SK-N-SH (cell line): Measurements from ENCODE around the gene NRCAM. TPM values are rescaled to one million over a fixed set of nuclear protein-coding genes. Genes with fewer than 3 reads are reported as not detected.

Source experiments
- CTCF ChIA-PET: fragments of 300-600, 350-600 bp; formaldehyde crosslinking; extraction: SDS; loops from one replicate; lab custom pipeline; 2021; lab: Yijun Ruan, JAX
- POLR2A ChIA-PET: fragments of 350-600 bp; sonication (Branson Sonifier 250); formaldehyde crosslinking; extraction: SDS; loops from one replicate; lab custom pipeline; 2020; ENCODE audit warnings: antibody characterized with exemption, inconsistent platforms; lab: Yijun Ruan, JAX
- DNase-seq: peaks from one replicate; pipeline ENCODE4 v3.0.0; 2012
- H2AFZ ChIP-seq: fragments of 200-600 bp; sonication (generic); 2 replicates; pipeline ENCODE4 v1.8.1; 2016; ENCODE audit warnings: antibody characterized with exemption, mild to moderate bottlenecking, low read depth
- H3F3A ChIP-seq: fragments of 200-600 bp; sonication (generic); replicated peaks from 2 replicates; pipeline ENCODE3; 2016; ENCODE audit warnings: antibody characterized with exemption, mild to moderate bottlenecking; ENCODE audit not compliant: insufficient read depth
- H3K27ac ChIP-seq, 2 experiments: fragments of 200-500 bp in 1 of 2; fragments of 200-600 bp in 1 of 2; sonication (Bioruptor generic) in 1 of 2; sonication (generic), shearing (Covaris generic) in 1 of 2; 2 replicates each; pipeline versions ENCODE4 v1.5.1 to v1.6.1; 2014 to 2016; ENCODE audit warnings: low read depth in 2 of 2, inconsistent platforms in 1 of 2, low read length in 1 of 2, mild to moderate bottlenecking in 1 of 2, mixed read lengths in 1 of 2
- H3K27me3 ChIP-seq: fragments of 200-600 bp; sonication (generic), shearing (Covaris generic); 2 replicates; pipeline ENCODE4 v1.6.1; 2016; ENCODE audit warnings: mixed run types; ENCODE audit not compliant: insufficient read depth
- H3K36me3 ChIP-seq, 2 experiments: fragments of 200-500 bp in 1 of 2; fragments of 200-600 bp in 1 of 2; sonication (Bioruptor generic) in 1 of 2; sonication (generic) in 1 of 2; replicated peaks in 1 of 2; 2 replicates each; pipeline versions ENCODE3 to v1.5.1; 2014 to 2016; ENCODE audit warnings: low read length in 1 of 2, mild to moderate bottlenecking in 1 of 2; ENCODE audit not compliant: insufficient read depth in 2 of 2, control insufficient read depth in 1 of 2
- H3K4me1 ChIP-seq, 2 experiments: fragments of 200-500 bp in 1 of 2; fragments of 200-600 bp in 1 of 2; sonication (Bioruptor generic) in 1 of 2; sonication (generic), shearing (Covaris generic) in 1 of 2; 2 replicates each; pipeline versions ENCODE4 v1.5.1 to v1.6.1; 2014 to 2016; ENCODE audit warnings: low read depth in 1 of 2, low read length in 1 of 2, mixed run types in 1 of 2; ENCODE audit not compliant: insufficient read depth in 2 of 2, control insufficient read depth in 1 of 2
- H3K4me2 ChIP-seq: fragments of 200-600 bp; sonication (generic), shearing (Covaris generic); 2 replicates; pipeline ENCODE4 v1.6.1; 2017; ENCODE audit warnings: mixed run types
- H3K4me3 ChIP-seq, 2 experiments: fragments of 200-500 bp in 1 of 2; fragments of 200-600 bp in 1 of 2; sonication (Bioruptor generic) in 1 of 2; sonication (generic), shearing (Covaris generic) in 1 of 2; 2 replicates each; pipeline versions ENCODE4 v1.5.1 to v1.8.1; 2014 to 2016; ENCODE audit warnings: low read depth in 2 of 2, inconsistent platforms in 1 of 2, low read length in 1 of 2, mild to moderate bottlenecking in 1 of 2, mixed read lengths in 1 of 2, moderate library complexity in 1 of 2
- H3K79me2 ChIP-seq: fragments of 200-600 bp; sonication (generic); 2 replicates; pipeline ENCODE4 v1.8.1; 2017; ENCODE audit warnings: mild to moderate bottlenecking; ENCODE audit not compliant: insufficient read depth
- H3K9ac ChIP-seq: fragments of 200-600 bp; sonication (generic); 2 replicates; pipeline ENCODE4 v1.6.1; 2017; ENCODE audit warnings: mixed run types
- H3K9me2 ChIP-seq: fragments of 200-600 bp; sonication (generic); 2 replicates; pipeline ENCODE4 v1.6.1; 2017; ENCODE audit warnings: mixed run types
- H3K9me3 ChIP-seq: fragments of 200-600 bp; sonication (generic); 2 replicates; pipeline ENCODE4 v1.6.1; 2017; ENCODE audit warnings: mixed run types, mild to moderate bottlenecking, moderate library complexity
- H4K20me1 ChIP-seq: fragments of 200-600 bp; sonication (generic); 2 replicates; pipeline ENCODE4 v1.6.1; 2017; ENCODE audit warnings: mild to moderate bottlenecking, mixed run types; ENCODE audit not compliant: insufficient read depth
- CHD2 ChIP-seq: fragments of 150-350 bp; IDR thresholded peaks from 2 replicates; pipeline ENCODE4 v1.6.1; 2018; ENCODE audit warnings: low read length; ENCODE audit not compliant: partially characterized antibody
- FOSL2 ChIP-seq: IDR thresholded peaks from 2 replicates; pipeline ENCODE4 v1.4.0; 2012; ENCODE audit warnings: low read depth, mild to moderate bottlenecking, moderate library complexity, borderline replicate concordance
- FOXJ3 ChIP-seq: sonication (generic); formaldehyde crosslinking; IDR thresholded peaks from 2 replicates; pipeline ENCODE4 v1.5.1; 2020; ENCODE audit warnings: mild to moderate bottlenecking, missing genetic modification reagents
- JUND ChIP-seq: IDR thresholded peaks from 2 replicates; pipeline ENCODE4 v1.4.0; 2012
- MEF2A ChIP-seq: IDR thresholded peaks from 2 replicates; pipeline ENCODE4 v1.4.0; 2012; ENCODE audit warnings: low read depth, borderline replicate concordance
- NFIC ChIP-seq: IDR thresholded peaks from 2 replicates; pipeline ENCODE4 v1.4.0; 2012; ENCODE audit warnings: borderline replicate concordance
- NRF1 ChIP-seq: IDR thresholded peaks from 2 replicates; pipeline ENCODE4 v1.6.1; 2012; ENCODE audit warnings: low read depth, mild to moderate bottlenecking, low read length
- RAD21 ChIP-seq: IDR thresholded peaks from 2 replicates; pipeline ENCODE4 v1.6.1; 2012; ENCODE audit warnings: mild to moderate bottlenecking, low read length
- RCOR1 ChIP-seq: fragments of 150-350 bp; IDR thresholded peaks from 2 replicates; pipeline ENCODE4 v1.6.1; 2017; ENCODE audit warnings: antibody characterized with exemption, low read length
- REST ChIP-seq: IDR thresholded peaks from 2 replicates; pipeline ENCODE4 v1.6.1; 2012; ENCODE audit warnings: mild to moderate bottlenecking, low read depth, low read length, moderate library complexity
- RFX5 ChIP-seq: IDR thresholded peaks from 2 replicates; pipeline ENCODE4 v1.6.1; 2012; ENCODE audit warnings: mild to moderate bottlenecking, improper control_type of control experiment, low read length
- RXRA ChIP-seq: IDR thresholded peaks from 2 replicates; pipeline ENCODE4 v1.4.0; 2012; ENCODE audit warnings: low read depth, mild to moderate bottlenecking, borderline replicate concordance
- SIN3A ChIP-seq: IDR thresholded peaks from 2 replicates; pipeline ENCODE4 v1.6.1; 2012; ENCODE audit warnings: low read depth, mild to moderate bottlenecking, low read length, moderate library complexity, borderline replicate concordance
- SMC3 ChIP-seq: IDR thresholded peaks from 2 replicates; pipeline ENCODE4 v1.6.1; 2012; ENCODE audit warnings: low read depth, low read length, improper control_type of control experiment
- TCF12 ChIP-seq: IDR thresholded peaks from 2 replicates; pipeline ENCODE4 v1.4.0; 2012
- WGBS: methylation state at CpG from one replicate; pipeline ENCODE4 v1.1.6; 2017; ENCODE audit warnings: low lambda C conversion rate; 5-methylcytosine and 5-hydroxymethylcytosine counted together
- polyA plus RNA-seq, 3 experiments: library from polyadenylated mRNA; depleted of rRNA; stranded (reverse); fragments of >200 nt; gene quantifications; 2 replicates each; pipeline ENCODE4 v1.2.3, GENCODE V29; 2012
- TF ChIP-seq, protein P1 (sequence below): IDR thresholded peaks from 2 replicates; pipeline ENCODE4 v1.4.0; 2012; ENCODE audit warnings: low read depth
- TF ChIP-seq, protein P2 (sequence below): IDR thresholded peaks from 2 replicates; pipeline ENCODE4 v1.4.0; 2012; ENCODE audit warnings: low read depth, borderline replicate concordance

Gene NRCAM
- polyA plus RNA-seq, 1 of the 3 experiments (the other 2 are of a cell fraction): 1.1 TPM

DNA sequence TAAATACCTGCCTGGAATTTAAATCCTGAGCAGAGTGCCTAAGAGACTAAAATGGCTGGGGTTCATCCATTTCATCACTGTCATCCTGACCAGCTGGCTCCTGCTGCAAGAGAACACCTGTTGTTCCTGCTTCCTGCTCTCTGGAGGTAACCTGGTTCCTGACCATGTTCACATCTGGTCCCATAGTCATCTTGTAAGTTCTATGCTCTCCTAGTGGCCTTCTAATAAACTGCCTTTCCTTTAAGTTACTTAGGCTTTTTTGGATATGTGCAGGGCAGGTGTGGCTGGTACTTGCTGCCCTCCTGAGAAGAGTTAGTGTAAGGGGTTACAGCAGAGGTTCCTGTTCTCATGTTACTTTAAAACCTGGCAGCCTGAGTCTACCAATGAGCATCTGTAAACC, 80.0 kb downstream of the NRCAM start:
- Histone ChIP-seq H3K79me2 (no peaks in the 10 kb centered on the region), H3K36me3 (peaks cover 0 to 2% of the 10 kb centered on the region in 2 experiments), H3K27me3 (no peaks in the 10 kb centered on the region), H3F3A (no peaks in the 10 kb centered on the region), H3K9me3 (no peaks in the 10 kb centered on the region), H3K27ac (no peak overlapping the region), H3K9me2 (no peaks in the 10 kb centered on the region), H2AFZ (no peak overlapping the region), H3K9ac (no peak overlapping the region), H3K4me3 (no peak overlapping the region), H4K20me1 (no peaks in the 10 kb centered on the region), H3K4me1 (no peaks in the 10 kb centered on the region), H3K4me2 (no peak overlapping the region)
- DNase-seq: no peak
- POLR2A ChIA-PET: no interaction called here
- TF ChIP-seq SMC3 (no peak), RAD21 (no peak)
- CTCF ChIA-PET: interaction anchor here (1.4 kb wide), 1 partner anchor 11 kb away, joined by 3 read pairs; no protein-coding TSS in a partner anchor

DNA sequence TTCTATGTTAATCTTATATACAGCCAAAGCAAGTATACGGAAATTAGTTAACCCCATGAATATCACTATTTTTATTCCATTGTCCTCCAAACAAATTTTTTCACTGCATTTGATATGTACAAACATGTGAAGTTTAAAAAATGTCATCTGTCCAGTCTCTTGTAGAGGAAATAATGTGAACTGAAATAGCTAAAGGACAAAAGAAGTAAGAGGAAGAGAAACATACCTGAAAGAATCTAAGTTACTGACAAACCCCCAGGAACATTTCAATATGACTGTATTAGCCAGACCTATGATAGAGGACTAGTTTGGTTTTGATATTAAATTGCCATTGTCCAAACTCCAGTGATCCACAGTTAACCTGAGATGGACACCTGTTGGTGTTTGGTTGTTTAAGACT, 80.6 kb downstream of the NRCAM start:
- H3K36me3 ChIP-seq: peaks cover 0 to 2% of the 10 kb centered on the region in 2 experiments
- no peaks in the 10 kb centered on the region for H3K9me2 ChIP-seq
- WGBS: 84% methylated on average over 1 of the region's 1 CpG
- no peaks in the 10 kb centered on the region for H3K79me2 ChIP-seq
- no peaks in the 10 kb centered on the region for H4K20me1 ChIP-seq
- no peak for DNase-seq
- POLR2A ChIA-PET: no interaction called here
- H3K4me2 ChIP-seq: no peak overlapping the region
- H3K27me3 ChIP-seq: no peaks in the 10 kb centered on the region
- H3K4me1 ChIP-seq: no peaks in the 10 kb centered on the region
- no peak overlapping the region for H3K27ac ChIP-seq
- H3K4me3 ChIP-seq: no peak overlapping the region
- H2AFZ ChIP-seq: no peak overlapping the region
- H3F3A ChIP-seq: no peaks in the 10 kb centered on the region
- no peak for TF ChIP-seq RCOR1
- TF ChIP-seq SIN3A: no peak
- TF ChIP-seq RFX5: no peak
- no peak for TF ChIP-seq NRF1
- TF ChIP-seq, all 33 proteins: peak for 0
- H3K9me3 ChIP-seq: no peaks in the 10 kb centered on the region
- no peak overlapping the region for H3K9ac ChIP-seq
- CTCF ChIA-PET: interaction anchor here (1.4 kb wide), 1 partner anchor 11 kb away, joined by 3 read pairs; no protein-coding TSS in a partner anchor

DNA sequence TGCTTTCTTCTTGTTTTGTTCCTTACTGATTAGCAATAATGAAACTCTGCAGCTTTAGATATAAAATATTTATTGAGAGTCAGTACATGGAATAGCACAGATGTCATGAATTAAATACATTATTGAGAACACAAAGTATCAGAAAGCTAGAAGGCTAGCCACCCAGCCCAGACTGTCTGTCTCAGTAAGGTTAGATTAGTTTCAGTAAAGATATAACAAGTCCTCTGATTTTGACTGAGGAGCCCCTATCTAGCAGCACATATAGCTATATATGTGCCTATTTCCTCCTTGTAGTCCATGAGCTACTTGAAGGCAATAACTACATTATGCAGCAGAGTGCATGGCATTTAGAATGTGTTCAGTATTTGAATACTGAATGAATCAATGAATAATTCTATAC, 81.3 kb downstream of the NRCAM start:
- POLR2A ChIA-PET: no interaction called here
- Histone ChIP-seq H4K20me1 (no peaks in the 10 kb centered on the region), H3K4me1 (no peaks in the 10 kb centered on the region)

More for the DNA sequence above, 81.3 kb downstream of the NRCAM start:
- Histone ChIP-seq H3F3A (no peaks in the 10 kb centered on the region), H3K9me3 (no peaks in the 10 kb centered on the region), H3K36me3 (peaks cover 0 to 2% of the 10 kb centered on the region in 2 experiments), H3K27ac (no peak overlapping the region), H2AFZ (no peak overlapping the region), H3K79me2 (no peaks in the 10 kb centered on the region), H3K27me3 (no peaks in the 10 kb centered on the region), H3K9ac (no peak overlapping the region), H3K4me3 (no peak overlapping the region), H3K4me2 (no peak overlapping the region), H3K9me2 (no peaks in the 10 kb centered on the region)
- no peak for TF ChIP-seq FOSL2
- TF ChIP-seq FOXJ3 (CRISPR knock-in tag): no peak
- TF ChIP-seq CHD2: no peak
- TF ChIP-seq REST: no peak
- no peak for TF ChIP-seq NRF1
- TF ChIP-seq TCF12: no peak
- TF ChIP-seq MEF2A: no peak
- no peak for TF ChIP-seq NFIC
- no peak for TF ChIP-seq RXRA
- TF ChIP-seq JUND: no peak
- TF ChIP-seq, protein P1, sequence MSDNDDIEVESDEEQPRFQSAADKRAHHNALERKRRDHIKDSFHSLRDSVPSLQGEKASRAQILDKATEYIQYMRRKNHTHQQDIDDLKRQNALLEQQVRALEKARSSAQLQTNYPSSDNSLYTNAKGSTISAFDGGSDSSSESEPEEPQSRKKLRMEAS: no peak
- TF ChIP-seq, protein P2, sequence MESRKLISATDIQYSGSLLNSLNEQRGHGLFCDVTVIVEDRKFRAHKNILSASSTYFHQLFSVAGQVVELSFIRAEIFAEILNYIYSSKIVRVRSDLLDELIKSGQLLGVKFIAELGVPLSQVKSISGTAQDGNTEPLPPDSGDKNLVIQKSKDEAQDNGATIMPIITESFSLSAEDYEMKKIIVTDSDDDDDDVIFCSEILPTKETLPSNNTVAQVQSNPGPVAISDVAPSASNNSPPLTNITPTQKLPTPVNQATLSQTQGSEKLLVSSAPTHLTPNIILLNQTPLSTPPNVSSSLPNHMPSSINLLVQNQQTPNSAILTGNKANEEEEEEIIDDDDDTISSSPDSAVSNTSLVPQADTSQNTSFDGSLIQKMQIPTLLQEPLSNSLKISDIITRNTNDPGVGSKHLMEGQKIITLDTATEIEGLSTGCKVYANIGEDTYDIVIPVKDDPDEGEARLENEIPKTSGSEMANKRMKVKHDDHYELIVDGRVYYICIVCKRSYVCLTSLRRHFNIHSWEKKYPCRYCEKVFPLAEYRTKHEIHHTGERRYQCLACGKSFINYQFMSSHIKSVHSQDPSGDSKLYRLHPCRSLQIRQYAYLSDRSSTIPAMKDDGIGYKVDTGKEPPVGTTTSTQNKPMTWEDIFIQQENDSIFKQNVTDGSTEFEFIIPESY: no peak
- DNase-seq: no peak
- CTCF ChIA-PET: interaction anchor here (1.3 to 1.4 kb wide), 2 partner anchors 9 to 10 kb away, joined by 3 to 7 read pairs; no protein-coding TSS in a partner anchor
